CD4-positive, CD25-positive, alpha-beta regulatory T cell (primary cell): ENCODE data around the gene MRPS15. TPM values are rescaled to one million over a fixed set of nuclear protein-coding genes. Genes with fewer than 3 reads are reported as not detected.
A peak's percentile ranks its signal among the peaks of the same experiment; 100 is the strongest.

Source experiments
- ATAC-seq, 2 donors: fragments of 150-1000 bp; cut with Tn5 transposase; one replicate each; pipeline ENCODE4 v1.10.0; 2021; ENCODE audit warnings: low read depth in 2 of 2, moderate number of reproducible peaks in 2 of 2, moderate library complexity in 1 of 2
- DNase-seq, 3 donors: peaks; one replicate each; pipeline versions ENCODE4 v3.0.0 to v3.0.0-alpha.2; 2012 to 2022; ENCODE audit warnings: mixed read lengths in 1 of 3
- H3K27ac ChIP-seq: one replicate; pipeline ENCODE4 v1.7.0; 2013; ENCODE audit warnings: mild to moderate bottlenecking, low read length; ENCODE audit not compliant: insufficient read depth, poor library complexity, severe bottlenecking
- H3K27me3 ChIP-seq: one replicate; pipeline ENCODE4 v1.7.0; 2013; ENCODE audit warnings: low read length; ENCODE audit not compliant: control insufficient read depth, insufficient read depth
- H3K36me3 ChIP-seq: one replicate; pipeline ENCODE4 v1.7.0; 2013; ENCODE audit warnings: mild to moderate bottlenecking, low read length, moderate library complexity; ENCODE audit not compliant: control insufficient read depth, insufficient read depth
- H3K4me1 ChIP-seq: 2 replicates; pipeline ENCODE4 v1.7.0; 2013; ENCODE audit warnings: mild to moderate bottlenecking, low read length; ENCODE audit not compliant: insufficient read depth, control insufficient read depth, poor library complexity, severe bottlenecking
- H3K4me3 ChIP-seq: one replicate; pipeline ENCODE4 v1.7.0; 2013; ENCODE audit warnings: low read depth, mild to moderate bottlenecking, low read length, moderate library complexity
- H3K9me3 ChIP-seq, 2 experiments: 1 replicate in 1 of 2; 2 replicates in 1 of 2; pipeline ENCODE4 v1.7.0; 2013; ENCODE audit warnings: low read length in 2 of 2, mild to moderate bottlenecking in 1 of 2, moderate library complexity in 1 of 2; ENCODE audit not compliant: control insufficient read depth in 2 of 2
- H3K27ac Mint-ChIP-seq, 3 donors: one replicate each; pipeline ENCODE4 v1.8.0; 2020 to 2022; ENCODE audit warnings: mild to moderate bottlenecking in 3 of 3, mixed read lengths in 3 of 3, moderate library complexity in 2 of 3
- H3K27me3 Mint-ChIP-seq: one replicate; pipeline ENCODE4 v1.8.0; 2022; ENCODE audit warnings: mild to moderate bottlenecking, mixed read lengths
- H3K36me3 Mint-ChIP-seq: one replicate; pipeline ENCODE4 v1.8.0; 2020; ENCODE audit warnings: mixed read lengths
- H3K4me1 Mint-ChIP-seq, 4 donors: one replicate each; pipeline ENCODE4 v1.8.0; 2020 to 2022; ENCODE audit warnings: mixed read lengths in 4 of 4, mild to moderate bottlenecking in 1 of 4
- H3K4me3 Mint-ChIP-seq, 4 donors: one replicate each; pipeline ENCODE4 v1.8.0; 2020 to 2022; ENCODE audit warnings: mild to moderate bottlenecking in 4 of 4, mixed read lengths in 4 of 4, moderate library complexity in 3 of 4
- H3K9me3 Mint-ChIP-seq, 7 donors: one replicate each; pipeline ENCODE4 v1.8.0; 2020 to 2022; ENCODE audit warnings: mixed read lengths in 7 of 7, mild to moderate bottlenecking in 3 of 7, moderate library complexity in 2 of 7
- polyA plus RNA-seq, 4 donors: library from polyadenylated mRNA; unstranded; fragments of 300-500 nt; fragmentation: Illumina TruSeq; gene quantifications; one replicate each; pipeline ENCODE4 v1.2.3, GENCODE V29; 2021
- total RNA-seq: library from RNA; stranded (reverse); gene quantifications from one replicate; pipeline ENCODE4 v1.2.3, GENCODE V29; 2022

MRPS15 gene
- total and polyA plus RNA-seq, 5 donors from 2014 or later: 36.7 to 97.2 (median 69.2) TPM

- ATAC-seq: no peak
- H3K4me3 ChIP-seq: no peak overlapping the region
- no peaks in the 10 kb centered on the region for H3K4me1 Mint-ChIP-seq
- H3K27me3 Mint-ChIP-seq: no peaks in the 10 kb centered on the region
- H3K9me3 Mint-ChIP-seq: no peaks in the 10 kb centered on the region
- no peaks in the 10 kb centered on the region for H3K4me1 ChIP-seq
- DNase-seq: no peak
- no peaks in the 10 kb centered on the region for H3K36me3 Mint-ChIP-seq
- no peak overlapping the region for H3K27ac ChIP-seq
- H3K27me3 ChIP-seq: no peaks in the 10 kb centered on the region
- no peaks in the 10 kb centered on the region for H3K36me3 ChIP-seq
- H3K9me3 ChIP-seq: no peaks in the 10 kb centered on the region
- no peak overlapping the region for H3K27ac Mint-ChIP-seq
- H3K4me3 Mint-ChIP-seq: no peak overlapping the region
These were observed 11.2 kb upstream of the MRPS15 start for GRCh38 chr1:36475341-36475740.

GRCh38 chr1:36472656-36473055, 8.5 kb upstream of the MRPS15 start:
- no peak overlapping the region for H3K4me3 Mint-ChIP-seq
- ATAC-seq: no peak

GRCh38 chr1:36471830-36472641, 7.9 kb upstream of the MRPS15 start:
- H3K36me3 ChIP-seq: no peaks in the 10 kb centered on the region
- ATAC-seq (no peak), DNase-seq (no peak)
- H3K27me3 ChIP-seq: no peaks in the 10 kb centered on the region
- H3K27me3 Mint-ChIP-seq: no peaks in the 10 kb centered on the region
- H3K27ac ChIP-seq: no peak overlapping the region
- no peak overlapping the region for H3K4me3 Mint-ChIP-seq
- no peaks in the 10 kb centered on the region for H3K9me3 Mint-ChIP-seq
- H3K36me3 Mint-ChIP-seq: no peaks in the 10 kb centered on the region
- H3K4me3 ChIP-seq: no peak overlapping the region
- H3K4me1 Mint-ChIP-seq: no peaks in the 10 kb centered on the region
- no peaks in the 10 kb centered on the region for H3K9me3 ChIP-seq
- H3K4me1 ChIP-seq: no peaks in the 10 kb centered on the region
- no peak overlapping the region for H3K27ac Mint-ChIP-seq

More at GRCh38 chr1:36472656-36473055, 8.5 kb upstream of the MRPS15 start:
- no peak overlapping the region for H3K4me3 ChIP-seq
- Mint-ChIP-seq H3K36me3 (no peaks in the 10 kb centered on the region), H3K27me3 (no peaks in the 10 kb centered on the region), H3K9me3 (no peaks in the 10 kb centered on the region), H3K4me1 (no peaks in the 10 kb centered on the region), H3K27ac (no peak overlapping the region)
- H3K27me3 ChIP-seq: no peaks in the 10 kb centered on the region
- no peaks in the 10 kb centered on the region for H3K36me3 ChIP-seq
- H3K9me3 ChIP-seq: no peaks in the 10 kb centered on the region
- no peak overlapping the region for H3K27ac ChIP-seq
- H3K4me1 ChIP-seq: no peaks in the 10 kb centered on the region
- no peak for DNase-seq

GRCh38 chr1:36469163-36469562, 5.0 kb upstream of the MRPS15 start:
- no peaks in the 10 kb centered on the region for H3K36me3 Mint-ChIP-seq
- no peaks in the 10 kb centered on the region for H3K9me3 Mint-ChIP-seq
- H3K4me1 Mint-ChIP-seq: peaks cover 3 to 13% (median 10%) of the 10 kb centered on the region in 4 donors
- Histone ChIP-seq H3K4me1 (peaks cover 9% of the 10 kb centered on the region), H3K36me3 (no peaks in the 10 kb centered on the region), H3K4me3 (no peak overlapping the region), H3K9me3 (no peaks in the 10 kb centered on the region), H3K27ac (no peak overlapping the region), H3K27me3 (no peaks in the 10 kb centered on the region)
- ATAC-seq (no peak), DNase-seq (no peak)
- peak overlapping the region in 1 of 3 donors; percentile 39 for H3K27ac Mint-ChIP-seq
- no peaks in the 10 kb centered on the region for H3K27me3 Mint-ChIP-seq
- no peak overlapping the region for H3K4me3 Mint-ChIP-seq

GRCh38 chr1:36467700-36468455, 3.7 kb upstream of the MRPS15 start:
- Mint-ChIP-seq H3K4me1 (peaks cover 7 to 25% (median 14%) of the 10 kb centered on the region in 4 donors), H3K27me3 (no peaks in the 10 kb centered on the region), H3K27ac (no peak overlapping the region), H3K4me3 (no peak overlapping the region), H3K9me3 (no peaks in the 10 kb centered on the region), H3K36me3 (no peaks in the 10 kb centered on the region)
- Histone ChIP-seq H3K27me3 (no peaks in the 10 kb centered on the region), H3K4me3 (no peak overlapping the region), H3K9me3 (no peaks in the 10 kb centered on the region), H3K36me3 (no peaks in the 10 kb centered on the region), H3K27ac (no peak overlapping the region), H3K4me1 (peaks cover 19% of the 10 kb centered on the region)
- DNase-seq: no peak
- ATAC-seq: no peak

- Histone ChIP-seq H3K4me1 (peaks cover 19% of the 10 kb centered on the region), H3K27ac (no peak overlapping the region), H3K27me3 (no peaks in the 10 kb centered on the region), H3K9me3 (no peaks in the 10 kb centered on the region), H3K36me3 (no peaks in the 10 kb centered on the region), H3K4me3 (no peak overlapping the region)
- Mint-ChIP-seq H3K27ac (no peak overlapping the region), H3K9me3 (no peaks in the 10 kb centered on the region), H3K4me1 (peaks cover 9 to 30% (median 14%) of the 10 kb centered on the region in 4 donors), H3K4me3 (no peak overlapping the region), H3K36me3 (peaks cover 4% of the 10 kb centered on the region), H3K27me3 (no peaks in the 10 kb centered on the region)
- ATAC-seq (no peak), DNase-seq (no peak)
These were observed 2.8 kb upstream of the MRPS15 start for GRCh38 chr1:36467027-36467410.

- no peak for DNase-seq
- no peaks in the 10 kb centered on the region for H3K36me3 ChIP-seq
These were observed 2.3 kb upstream of the MRPS15 start for GRCh38 chr1:36466370-36467026.

More at GRCh38 chr1:36466370-36467026, 2.3 kb upstream of the MRPS15 start:
- Histone ChIP-seq H3K9me3 (no peaks in the 10 kb centered on the region), H3K27me3 (no peaks in the 10 kb centered on the region), H3K4me1 (peaks cover 19% of the 10 kb centered on the region), H3K4me3 (no peak overlapping the region), H3K27ac (no peak overlapping the region)
- peak overlapping the region in 1 of 3 donors; percentile 35 for H3K27ac Mint-ChIP-seq
- no peaks in the 10 kb centered on the region for H3K9me3 Mint-ChIP-seq
- peak overlapping the region in 1 of 4 donors; percentile 61 for H3K4me3 Mint-ChIP-seq
- H3K27me3 Mint-ChIP-seq: no peaks in the 10 kb centered on the region
- H3K4me1 Mint-ChIP-seq: peaks cover 9 to 33% (median 14%) of the 10 kb centered on the region in 4 donors
- H3K36me3 Mint-ChIP-seq: peaks cover 4% of the 10 kb centered on the region
- no peak for ATAC-seq
